Putamen (tissue), 1 donor: ENCODE results near the gene BTBD3.
A peak's percentile ranks its signal among the peaks of the same experiment; 100 is the strongest.

Experiments
- DNase-seq: peaks from one replicate; pipeline ENCODE4 v3.0.0-alpha.2; 2016; ENCODE audit warnings: low spot score

BTBD3 gene

DNA sequence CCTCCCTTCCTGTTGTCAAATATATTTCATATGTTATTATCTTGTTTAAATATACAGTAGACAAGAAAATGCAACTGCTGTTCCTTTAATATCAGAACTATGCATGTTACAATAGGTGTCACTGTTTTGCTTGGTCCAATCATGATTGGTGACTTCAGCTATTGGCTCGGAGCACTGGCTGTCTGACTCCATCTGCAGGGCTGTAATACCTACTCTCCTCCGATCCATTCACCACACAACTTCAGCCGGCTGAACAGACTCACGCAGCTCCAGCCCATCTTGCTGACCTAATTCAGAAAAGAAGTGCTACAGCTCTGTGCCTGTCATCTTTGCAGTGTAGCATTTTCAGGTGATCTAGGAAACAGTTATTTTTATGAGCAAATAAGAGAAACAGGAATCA lies at the start of gene BTBD3:
Gene BTBD3 (plus strand): TSS at position 231 of the 400 bp plus-strand sequence. CDS start 383 bp downstream, outside the sequence.
- peak; percentile 61 for DNase-seq

DNA sequence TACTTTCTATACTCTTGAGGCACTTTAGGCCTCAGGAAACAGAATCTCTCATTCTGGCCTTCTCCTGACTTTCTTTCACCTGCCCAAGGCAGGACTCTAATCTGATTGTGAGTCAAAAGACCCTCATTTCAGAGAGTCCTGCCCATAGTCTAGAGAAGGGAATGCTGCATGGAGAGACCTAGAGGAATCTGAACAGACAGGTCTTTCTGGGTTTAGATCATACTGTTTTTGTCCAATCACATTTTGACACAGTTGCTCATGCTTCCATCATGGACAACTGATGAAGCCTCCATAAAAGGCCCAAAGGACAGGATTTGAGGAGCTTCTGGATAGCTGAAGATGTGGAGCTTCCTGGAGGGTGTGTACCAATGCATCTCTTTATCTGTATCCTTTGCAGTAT lies 48.1 kb upstream of the BTBD3 start:
- no peak for DNase-seq

GRCh38 chr20:11870411-11870810 lies 47.3 kb upstream of the BTBD3 start:
- DNase-seq, result no peak

DNA sequence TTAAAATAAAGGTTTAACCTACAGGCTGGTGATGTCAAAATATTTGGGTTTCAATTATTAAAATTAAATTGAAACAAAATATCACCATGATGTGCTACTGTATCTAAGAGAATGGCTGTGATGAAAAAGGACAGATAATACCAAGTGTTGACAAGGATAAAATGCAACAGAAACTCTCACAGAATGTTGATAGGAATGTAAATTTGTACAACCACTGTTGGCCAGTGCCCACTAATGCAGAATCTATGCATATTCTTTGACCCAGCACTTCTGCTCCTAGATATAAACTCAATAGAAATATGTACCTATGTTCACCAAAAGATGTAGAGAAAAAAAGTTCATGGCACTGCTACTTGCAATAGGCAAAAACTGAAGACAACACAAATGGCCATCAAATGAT lies 41.1 kb upstream of the BTBD3 start:
- DNase-seq, result no peak

GRCh38 chr20:11880680-11881079 lies 37.0 kb upstream of the BTBD3 start:
- no peak for DNase-seq

DNA sequence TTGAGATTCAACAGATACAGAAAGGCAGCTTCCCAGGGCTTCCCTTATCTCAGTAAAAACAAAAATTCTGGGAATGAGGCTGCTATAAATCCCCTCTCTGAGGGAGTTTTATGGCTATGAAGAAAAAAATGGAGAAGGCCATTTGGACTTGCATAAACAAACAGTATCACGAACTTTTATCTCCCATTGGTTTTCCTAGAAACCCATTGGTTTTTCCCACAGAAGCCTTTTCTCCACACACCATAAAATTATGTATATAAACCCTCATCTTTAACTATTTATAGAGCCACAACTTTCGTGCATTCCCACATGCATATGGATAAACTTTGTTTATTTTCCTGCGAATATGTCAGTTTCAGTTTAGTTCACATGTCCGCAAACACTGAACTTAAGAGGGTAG lies 36.2 kb upstream of the BTBD3 start:
- DNase-seq, result no peak

GRCh38 chr20:11882651-11883050 lies 35.0 kb upstream of the BTBD3 start:
- DNase-seq, result no peak

DNA sequence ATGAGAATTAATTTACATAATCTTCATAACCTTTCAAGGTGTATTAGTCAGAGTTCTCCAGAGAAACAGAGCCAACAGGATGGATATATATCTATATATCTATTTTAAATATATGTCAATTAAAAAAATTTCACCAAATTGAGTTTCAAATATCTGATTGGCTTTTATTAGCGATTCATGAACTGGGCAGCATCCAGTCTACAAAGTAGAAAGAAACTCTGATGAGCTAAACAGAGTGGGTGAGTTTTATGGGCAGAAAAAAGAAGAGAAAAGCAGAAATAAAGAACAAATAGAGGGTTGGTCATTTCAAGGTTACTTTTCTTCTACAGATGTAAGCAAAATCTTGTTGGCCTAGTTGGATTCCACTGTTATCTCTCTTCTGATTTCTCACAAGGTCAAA lies 29.0 kb upstream of the BTBD3 start:
- no peak for DNase-seq

DNA sequence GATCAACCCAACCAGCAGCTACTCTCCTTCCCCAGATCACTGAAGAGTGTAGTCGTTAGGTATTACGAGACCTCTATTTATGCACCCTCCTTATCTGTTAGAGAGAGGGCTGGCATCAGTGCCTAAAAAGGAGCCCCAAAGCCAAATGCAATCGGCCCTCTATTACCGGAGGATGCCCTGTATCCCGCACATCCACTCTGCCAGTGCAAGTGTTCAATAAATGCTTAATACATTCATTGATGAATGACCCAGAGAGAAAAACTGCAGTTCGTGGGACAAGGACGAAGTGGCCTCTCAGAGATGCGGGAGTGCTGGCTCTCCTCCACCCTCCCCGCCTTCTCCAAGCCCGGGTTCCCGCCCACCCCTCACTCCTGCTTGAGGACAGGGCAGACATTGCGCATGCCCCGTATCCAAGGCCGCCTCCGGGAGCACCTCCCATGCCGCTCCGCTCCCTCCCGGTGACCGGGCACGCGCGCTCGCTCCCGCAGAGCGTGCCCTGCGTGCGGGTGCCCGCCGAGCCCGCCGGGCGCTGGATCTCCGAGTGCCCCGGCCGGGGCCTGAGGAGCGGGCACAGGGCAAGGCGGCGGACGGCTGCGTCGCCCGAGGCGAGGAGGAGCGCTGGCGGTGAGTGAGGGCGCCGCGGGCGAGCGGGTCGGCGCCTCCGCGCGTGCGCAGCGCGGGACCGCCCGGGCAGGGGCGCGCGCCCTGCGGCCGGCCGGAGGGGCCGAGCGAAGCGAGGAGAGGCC lies 27.2 kb upstream of the BTBD3 start:
- peak; percentile 95 for DNase-seq

- peak; percentile 80 for DNase-seq
Observed at GRCh38 chr20:11891077-11891775, 26.5 kb upstream of the BTBD3 start.

DNA sequence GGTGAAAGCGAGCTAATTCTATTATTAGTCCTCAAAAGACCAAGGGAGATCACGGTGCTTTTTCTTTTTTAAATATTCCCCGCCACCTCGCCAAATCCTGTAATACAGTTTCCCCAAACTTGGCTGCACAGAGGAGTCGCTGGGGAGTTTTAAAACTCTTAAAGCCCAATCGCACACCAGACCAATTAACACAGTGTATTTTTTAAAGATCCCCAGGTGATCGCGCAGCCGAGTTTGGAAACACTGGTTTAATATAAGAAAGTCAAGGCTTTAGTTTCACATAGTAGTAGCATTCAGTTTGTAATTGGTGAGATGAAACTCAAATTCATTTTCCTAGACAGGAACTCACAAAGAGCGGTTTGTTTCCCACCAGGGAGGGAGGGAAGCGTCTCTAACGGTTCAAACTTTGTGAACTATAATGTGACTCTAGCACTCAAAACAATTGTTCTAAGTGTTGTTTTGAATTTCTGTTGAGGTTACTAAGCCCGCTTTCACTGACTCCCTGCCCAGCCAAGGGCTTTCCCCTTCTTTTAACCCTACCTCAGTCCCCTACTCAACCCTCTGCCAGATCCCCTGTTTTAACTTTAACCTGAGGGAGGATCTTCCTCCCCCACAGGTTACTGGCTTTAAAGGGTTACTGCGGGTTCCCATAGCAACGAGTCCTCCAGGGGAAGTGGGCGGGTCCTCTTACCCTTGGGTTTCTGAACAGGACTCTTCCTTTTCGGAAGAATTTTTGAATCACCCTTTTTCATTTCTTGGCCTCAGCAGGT lies 25.7 kb upstream of the BTBD3 start:
- DNase-seq, result peak; percentile 48

- DNase-seq, result no peak
Observed at GRCh38 chr20:11894062-11894461, 23.6 kb upstream of the BTBD3 start.

- no peak for DNase-seq
Observed at GRCh38 chr20:11895861-11896387, 21.8 kb upstream of the BTBD3 start.

DNA sequence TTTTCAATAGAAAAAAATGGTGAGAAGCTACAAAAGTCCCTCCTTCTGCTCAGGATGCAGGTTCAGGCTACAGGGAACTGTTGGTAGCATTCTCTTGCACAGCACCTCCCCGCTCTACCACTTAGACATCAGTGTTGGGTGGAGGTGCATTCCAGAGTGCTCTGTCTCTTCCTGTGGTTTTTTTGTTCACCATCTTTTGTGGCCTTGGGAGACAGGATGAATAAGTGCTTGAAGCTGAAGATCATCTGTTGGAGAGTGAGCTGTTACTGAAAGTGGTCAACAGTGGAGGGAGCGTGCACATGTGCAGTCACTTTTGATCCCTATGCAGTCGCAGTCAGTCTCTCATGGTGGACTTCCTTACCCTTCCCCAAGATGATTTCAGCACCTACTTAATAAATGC lies 16.6 kb upstream of the BTBD3 start:
- no peak for DNase-seq

DNA sequence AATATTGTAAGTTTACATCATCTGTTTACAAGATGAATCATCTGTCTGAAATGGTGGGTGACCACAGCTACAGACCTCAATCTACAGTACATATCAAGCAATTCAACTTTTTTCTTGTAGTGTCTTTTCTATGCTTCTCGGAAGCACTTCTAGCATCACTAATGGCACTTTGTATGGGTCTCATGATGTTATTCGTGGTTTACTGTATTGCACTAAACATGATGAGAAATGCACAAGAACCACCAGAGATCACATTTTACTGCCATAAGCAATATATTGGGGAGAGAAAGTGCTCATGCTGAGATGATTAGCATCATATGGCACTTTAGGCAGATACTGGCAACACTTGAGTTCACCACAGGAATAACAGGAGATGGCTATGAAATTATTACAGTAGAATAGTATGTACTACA lies 15.4 kb upstream of the BTBD3 start:
- DNase-seq, result no peak

- DNase-seq, result no peak
Observed at GRCh38 chr20:11905460-11906179, 12.1 kb upstream of the BTBD3 start.

DNA sequence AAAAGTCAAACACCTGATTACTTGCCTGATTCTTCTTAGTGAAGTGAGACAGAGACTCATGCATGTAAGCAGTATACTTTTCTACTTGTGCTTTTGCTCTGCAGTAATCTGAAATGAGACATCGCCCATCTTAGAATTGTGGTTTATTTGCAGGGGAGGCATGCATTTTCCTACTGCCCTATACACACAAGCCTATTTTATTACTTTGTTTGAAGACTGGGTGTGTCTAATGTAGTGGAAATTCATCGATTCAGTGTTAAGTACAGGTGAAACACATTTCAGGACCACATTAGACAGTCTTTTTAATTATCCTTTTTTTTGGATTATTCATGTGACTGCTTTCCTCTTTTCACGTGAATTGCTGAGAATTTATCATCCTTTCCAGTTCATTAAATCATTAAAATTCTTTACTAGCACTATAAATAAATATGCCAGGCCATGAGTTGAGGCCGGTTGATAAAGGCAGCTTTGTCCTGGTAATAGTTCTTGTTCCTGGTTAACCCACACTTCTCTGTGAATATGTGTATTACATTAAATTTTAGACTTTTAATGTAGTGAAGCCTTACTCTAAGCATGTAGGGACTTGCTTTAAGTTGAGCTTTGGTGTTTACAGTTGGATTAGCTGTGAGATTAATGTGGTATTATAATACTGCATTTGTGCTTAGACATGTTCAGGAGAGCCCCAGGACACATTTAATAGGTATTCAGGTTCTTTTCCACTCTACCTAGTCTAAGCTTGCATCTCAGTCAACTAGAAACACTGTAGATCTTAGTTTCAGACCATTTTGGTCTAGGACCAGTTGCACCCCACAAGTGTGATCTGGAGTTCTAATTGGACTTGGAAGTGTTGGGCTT lies 10.8 kb upstream of the BTBD3 start:
- no peak for DNase-seq

GRCh38 chr20:11907621-11908020 lies 10.1 kb upstream of the BTBD3 start:
- no peak for DNase-seq

DNA sequence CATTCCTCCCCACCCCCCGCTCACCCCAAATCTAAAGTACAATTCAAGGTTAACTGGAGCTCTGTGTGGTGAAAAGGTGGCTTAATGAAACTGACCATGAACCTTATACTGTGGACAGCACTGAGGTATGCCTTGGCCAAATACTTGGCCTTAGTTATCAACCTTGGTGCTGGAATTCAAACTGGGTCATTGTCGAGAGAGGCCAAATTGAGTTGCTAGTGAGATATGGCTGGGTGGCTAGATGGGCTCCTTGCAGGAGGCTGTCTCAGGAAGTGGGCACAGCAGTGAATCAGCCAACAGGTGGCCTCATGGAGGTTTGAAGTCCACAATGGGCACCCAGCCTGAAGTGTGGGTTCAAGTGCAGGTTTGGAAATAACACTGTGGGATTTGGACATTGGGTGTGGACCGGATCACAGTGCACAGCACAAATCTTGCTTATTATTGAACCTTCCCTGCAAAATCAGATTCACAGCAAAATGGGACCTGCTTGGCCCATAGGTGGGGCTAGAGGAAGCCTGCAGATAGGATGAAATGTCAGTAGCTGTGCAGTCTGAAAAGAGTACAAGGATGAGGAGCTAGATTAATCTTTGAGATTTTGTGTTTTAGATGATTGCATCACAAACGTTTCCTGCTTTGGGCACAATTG lies 5.6 kb upstream of the BTBD3 start:
- no peak for DNase-seq

DNA sequence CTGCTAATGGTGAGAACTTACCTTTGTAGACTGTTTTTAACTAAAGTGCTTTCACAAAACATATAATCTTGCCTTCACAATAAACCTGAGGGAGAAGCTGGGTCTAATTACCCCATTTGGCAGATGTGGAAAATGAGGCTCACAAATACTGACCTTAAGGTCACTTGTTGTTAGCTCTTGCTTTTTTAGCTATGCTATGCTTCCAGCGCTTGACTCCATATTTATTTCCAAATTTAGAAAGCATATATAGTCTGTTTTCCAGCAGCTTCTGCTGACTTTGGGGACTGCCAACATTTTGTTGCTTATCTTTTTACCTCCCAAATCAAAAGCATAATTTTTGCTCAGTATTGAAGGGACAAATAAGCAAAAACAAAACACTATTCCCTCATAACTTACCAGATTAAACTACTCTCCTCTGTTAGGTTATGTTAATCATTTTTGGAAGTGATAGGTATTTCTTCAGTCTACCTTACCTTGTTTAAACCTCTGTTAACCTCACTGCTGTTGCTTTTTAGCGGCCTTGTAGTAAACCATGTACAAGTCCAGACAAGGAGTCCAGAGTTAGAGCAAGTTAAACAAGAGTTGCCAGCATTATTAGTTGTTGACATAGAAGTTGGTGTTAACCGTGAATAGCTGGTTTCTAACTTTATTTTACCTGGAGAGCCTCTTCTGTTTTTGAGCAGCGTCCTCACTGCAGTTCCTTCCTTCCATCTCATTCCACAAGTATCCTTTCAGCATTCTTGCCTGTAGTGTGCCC lies 4.9 kb upstream of the BTBD3 start:
- DNase-seq, result no peak
